Islet precursor cell (in vitro differentiated cells): ENCODE data around the gene CLDND2.
"Not testable (repeated sequence)": the region's sequence is repeated elsewhere in the genome, so short reads cannot be mapped to it uniquely, and the experiment has no call there.

Experiments
- DNase-seq: peaks from one replicate; pipeline ENCODE4 v3.0.0-alpha.2; 2018

CLDND2 gene, protein sequence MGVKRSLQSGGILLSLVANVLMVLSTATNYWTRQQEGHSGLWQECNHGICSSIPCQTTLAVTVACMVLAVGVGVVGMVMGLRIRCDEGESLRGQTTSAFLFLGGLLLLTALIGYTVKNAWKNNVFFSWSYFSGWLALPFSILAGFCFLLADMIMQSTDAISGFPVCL

DNA sequence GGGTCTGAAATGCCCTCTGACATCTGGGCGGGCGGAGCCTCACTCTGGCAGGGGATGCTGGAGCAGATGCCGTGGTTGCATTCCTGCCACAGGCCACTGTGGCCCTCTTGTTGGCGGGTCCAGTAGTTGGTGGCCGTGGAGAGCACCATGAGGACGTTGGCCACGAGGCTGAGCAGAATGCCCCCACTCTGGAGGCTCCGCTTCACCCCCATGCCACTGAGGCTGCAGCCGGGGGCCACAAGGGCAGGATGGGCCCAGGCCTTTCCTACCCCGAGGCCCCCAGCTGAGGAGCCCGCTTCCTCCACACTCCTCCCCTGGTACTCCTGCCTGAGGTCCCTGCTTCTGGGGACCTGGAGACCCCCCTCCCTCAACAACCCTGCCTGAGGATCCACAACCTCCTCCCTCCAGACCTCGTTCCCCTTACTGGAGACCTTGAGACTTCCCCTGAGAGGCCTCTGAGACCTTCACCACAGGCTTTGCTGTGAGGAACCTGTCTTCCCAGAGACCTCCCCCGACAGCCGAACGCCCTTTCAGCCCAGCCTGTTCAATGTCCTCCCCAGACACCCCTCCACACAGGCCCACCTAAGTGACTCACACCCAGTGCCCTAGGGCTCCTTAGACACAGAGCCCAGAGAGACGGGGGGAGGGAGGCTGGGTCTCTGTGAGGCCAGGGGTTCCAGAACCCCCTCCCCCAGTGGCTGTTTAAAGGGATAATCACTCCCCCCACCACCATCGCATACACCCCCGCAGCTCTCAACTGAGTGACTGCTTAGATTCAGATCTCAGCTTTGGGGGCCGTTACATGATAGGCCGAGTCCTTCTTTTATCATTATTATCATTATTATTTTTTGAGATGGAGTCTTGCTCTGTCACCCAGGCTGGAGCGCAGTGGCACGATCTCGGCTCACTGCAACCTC, at the start of gene CLDND2:
Gene CLDND2 (minus strand): TSS at position 638 of the 917 bp plus-strand sequence. CDS start 426 bp downstream, at position 212.
- DNase-seq = peak; percentile 87

DNA sequence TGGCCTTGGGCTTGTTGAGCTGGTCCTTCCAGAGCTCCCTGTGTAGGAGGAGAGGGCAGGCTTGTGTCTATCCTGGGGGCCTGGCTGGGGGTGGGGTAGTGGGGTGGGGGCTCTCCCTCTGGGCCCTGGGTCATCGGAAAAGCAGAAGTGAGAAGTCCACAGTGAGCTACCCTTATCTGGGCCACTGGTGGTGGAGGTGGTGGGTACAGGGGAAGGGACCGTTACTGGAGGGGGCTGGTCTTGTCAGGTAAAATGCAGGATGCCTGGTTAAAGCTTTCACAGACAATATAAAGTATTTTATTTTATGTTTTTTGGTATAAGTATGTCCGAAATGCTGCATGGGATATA, 49.0 kb upstream of the CLDND2 start:
- no peak for DNase-seq

DNA sequence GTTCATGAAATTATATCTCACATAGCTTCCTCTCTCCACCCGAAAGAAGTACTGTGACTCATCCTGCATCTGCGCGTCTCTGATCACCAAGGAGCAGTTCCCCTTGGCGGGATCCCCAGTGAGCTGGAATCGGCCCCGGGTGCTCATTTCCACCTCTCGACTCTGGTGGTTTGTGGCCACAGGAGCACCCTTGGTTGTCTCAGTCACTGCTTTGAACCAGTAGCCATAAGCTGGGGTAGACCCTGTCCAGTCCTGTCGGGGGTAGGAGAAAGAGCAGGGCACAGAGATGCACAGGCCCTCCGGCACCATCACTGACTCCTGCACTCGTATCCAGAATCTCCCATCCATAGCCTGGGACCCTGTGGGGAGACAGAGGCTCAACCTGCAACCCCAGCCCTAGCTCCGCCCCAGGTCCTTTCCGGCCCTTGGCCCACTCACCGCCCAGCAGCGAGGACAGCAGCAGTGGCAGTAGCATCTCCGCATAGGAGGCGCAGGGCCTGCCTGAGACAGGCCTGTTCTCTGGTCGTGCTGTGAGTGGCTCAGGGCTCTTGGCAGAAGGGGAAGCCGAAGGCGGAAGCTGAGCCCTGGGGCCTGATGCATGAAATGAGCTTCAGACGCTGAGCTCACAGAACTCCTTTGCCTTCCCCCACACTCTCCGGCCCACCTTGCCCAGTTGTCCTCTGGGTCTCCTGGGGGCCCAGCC, 48.5 kb upstream of the CLDND2 start, which contains the start of gene SIGLEC10:
Gene SIGLEC10 (minus strand): TSS at position 536 of the 703 bp plus-strand sequence. CDS start 61 bp downstream, at position 475.
- DNase-seq = no peak

DNA sequence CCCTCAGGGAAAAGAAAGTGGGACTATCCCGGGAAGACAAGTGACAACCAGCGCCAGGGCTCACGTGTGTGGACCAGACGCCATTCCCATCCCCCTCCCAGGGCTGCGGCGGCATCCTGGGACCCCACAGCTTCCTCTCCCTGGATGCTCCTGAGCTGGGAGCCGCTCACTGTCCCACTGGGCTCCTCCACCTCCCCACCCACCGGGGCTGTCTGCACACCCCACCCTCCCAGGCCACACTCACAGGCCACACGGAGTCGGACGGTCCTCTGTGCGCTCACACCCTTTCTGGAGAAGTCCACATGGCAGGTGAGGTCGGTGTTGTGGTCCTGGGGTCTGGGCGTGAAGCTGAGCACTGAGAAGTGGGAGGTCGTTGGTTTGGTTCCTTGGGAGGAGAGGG, 47.6 kb upstream of the CLDND2 start:
- not testable (repeated sequence) for DNase-seq

DNA sequence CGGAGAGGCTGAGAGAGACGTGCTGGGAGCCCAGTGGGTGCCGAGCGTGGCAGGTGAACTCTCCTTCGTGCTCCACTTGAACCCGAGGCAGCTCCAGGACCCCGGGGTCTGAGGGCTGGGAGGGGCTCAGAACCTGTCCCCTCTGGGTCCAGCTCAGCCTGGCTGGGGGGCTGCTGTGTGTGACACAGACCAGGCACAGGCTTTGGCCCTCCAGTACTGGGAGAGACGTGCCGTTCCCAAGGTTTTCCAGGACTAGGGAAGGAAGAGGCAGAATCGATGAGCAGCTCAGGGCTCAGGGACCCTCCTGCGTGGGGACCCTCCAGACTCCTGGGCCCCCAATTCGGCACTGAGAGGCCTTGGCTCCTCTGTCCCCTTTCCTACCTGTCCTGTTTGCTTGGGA, 46.4 kb upstream of the CLDND2 start:
- DNase-seq = no peak

DNA sequence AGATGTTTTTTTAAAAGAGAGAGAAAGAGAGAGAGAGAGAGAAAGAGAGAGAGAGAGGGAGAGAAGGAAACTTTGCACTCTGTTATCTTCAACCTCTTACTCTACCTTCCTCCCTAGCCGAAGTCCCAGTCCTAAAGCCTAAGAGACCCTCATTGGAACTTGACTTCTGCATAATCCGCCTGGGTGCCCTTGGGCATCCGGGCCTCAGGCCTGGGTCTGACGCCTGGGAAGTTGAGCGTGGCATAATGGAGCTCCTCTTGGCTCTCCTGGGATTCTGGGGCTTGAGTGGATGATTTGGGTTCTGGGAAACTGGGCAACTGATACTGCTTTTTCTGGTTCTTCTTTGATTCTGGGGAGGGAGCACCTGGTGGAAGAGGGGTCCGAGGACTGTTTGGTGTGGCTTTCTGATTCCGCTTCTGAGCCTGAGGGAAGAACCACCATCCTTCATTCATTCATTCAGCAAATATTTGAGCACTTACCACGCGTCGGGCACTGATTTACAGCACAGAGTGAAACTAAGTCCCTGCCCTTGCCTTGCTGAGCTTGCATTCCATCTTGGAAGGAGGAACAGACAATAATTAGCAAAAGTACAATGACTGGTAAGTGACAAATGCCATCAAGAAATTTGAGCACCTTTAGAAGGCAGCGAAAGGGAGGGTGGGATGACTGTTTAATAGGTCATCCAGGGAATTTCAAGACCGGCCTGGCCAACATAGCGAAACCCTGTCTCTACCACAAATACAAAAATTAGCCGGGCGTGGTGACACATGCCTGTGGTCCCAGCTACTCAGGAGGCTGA, 42.3 kb upstream of the CLDND2 start:
- DNase-seq = no peak

DNA sequence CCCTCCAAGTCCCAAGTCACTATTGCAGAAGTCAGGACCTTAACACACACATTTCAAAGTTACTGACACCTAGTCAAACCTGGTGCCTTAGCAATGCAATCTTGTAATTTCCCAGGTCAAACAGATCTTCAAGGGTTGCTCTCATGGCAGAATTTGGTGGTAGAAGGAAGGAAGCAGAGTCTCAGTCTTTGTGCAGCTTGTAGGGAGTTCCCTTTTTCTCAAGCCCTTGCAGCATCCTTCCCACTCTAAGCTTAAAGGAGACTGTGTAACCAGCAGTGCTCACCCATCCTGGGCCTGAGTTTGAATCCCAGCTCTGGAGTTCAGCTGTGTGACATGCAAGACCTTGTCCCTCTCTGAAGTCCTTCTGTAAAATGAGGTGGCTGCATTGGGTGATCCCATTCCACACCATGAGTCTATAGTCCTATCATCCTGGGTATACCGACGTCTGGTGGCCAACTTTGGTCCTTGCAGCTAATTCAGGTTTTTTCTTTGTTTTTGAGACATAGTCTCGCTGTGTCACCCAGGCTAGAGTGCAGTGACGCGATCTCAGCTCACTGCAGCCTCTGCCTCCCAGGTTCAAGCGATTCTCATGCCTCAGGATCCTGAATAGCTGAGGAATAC, 38.8 kb upstream of the CLDND2 start:
- peak; percentile 68 for DNase-seq

DNA sequence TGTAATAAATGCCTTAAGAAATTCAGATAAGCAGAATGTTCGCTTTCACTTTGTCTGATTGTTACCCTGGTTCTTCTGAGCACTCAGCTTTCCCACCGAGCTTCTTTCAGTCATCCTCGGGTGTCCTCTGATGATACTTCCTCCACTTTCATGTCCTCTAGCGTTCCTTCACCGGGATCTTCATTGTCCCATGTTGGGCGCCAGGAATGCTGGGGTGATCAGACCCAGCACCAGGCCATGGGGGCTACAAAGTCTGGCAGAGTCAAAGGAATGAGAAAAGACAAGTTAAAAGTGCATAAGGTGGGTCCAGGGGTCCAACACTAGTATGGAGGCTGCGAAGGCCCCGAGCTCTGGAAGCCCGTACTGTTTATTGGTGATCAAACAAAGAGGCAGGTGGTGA, 33.3 kb upstream of the CLDND2 start:
- DNase-seq = no peak

DNA sequence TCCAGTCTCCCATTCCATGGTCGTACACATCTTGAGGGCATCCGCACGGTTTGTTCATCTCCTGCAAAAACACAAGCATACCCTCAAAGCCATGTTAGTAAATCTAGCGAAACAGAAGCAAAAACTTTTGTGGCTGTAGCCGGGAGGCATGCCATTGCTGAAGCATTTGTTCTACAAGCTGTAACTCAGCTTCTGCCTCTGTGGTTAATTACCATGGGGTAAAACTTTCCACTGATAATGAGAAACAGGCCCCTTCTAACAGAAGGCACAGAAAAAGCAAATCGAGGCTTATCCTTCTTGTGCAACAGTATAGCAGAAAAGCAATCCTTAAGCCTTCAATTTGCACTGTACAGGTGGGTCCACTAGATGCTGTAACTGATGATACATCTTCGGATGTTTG, 31.1 kb upstream of the CLDND2 start:
- not testable (repeated sequence) for DNase-seq

DNA sequence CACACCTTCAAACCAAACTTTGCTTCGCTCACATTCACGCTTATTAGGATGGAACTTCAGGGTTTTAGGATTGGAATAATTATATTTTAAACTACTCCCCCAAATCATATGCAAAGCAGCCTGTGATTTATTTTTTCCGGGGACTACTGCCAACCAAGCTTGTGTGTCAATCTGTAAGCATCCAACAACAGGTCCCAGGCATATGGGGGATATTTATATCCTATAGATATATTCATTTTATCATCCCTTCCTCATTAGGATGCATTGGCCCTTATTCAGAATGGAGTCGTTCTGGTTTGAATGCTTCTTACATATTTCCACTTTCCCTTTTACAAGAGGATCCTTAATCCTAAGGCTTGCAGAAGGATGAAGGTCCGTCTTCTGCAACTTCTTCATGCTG, 30.4 kb upstream of the CLDND2 start:
- DNase-seq = no peak

DNA sequence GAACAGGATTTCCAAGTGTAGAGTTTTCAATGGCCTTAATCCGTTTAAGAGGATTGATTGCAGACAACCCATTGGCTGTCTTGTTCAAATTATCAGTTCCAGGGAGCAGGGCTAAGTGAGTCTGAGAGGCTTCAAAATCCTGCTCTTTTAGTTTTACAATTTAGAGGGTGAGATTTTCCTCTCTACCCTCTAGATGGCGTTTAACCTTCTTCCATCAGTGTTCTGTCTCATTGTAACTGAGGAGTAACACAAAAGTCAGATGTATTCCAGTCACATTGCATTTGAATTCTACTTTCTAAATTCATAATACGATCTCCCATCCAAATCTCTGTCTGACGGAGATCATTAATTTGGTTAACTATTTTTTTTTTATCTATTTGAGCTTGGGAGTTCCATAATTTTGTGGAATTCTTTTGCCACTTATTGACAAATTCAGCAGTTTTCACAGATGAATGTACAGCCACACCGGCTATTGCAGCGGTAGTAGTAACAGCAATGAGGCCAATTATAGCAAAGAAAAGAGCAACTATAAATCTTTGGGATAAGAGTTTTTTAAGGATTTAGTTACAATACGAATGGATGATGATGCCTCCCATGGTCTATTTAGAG, 29.4 kb upstream of the CLDND2 start:
- no peak for DNase-seq

DNA sequence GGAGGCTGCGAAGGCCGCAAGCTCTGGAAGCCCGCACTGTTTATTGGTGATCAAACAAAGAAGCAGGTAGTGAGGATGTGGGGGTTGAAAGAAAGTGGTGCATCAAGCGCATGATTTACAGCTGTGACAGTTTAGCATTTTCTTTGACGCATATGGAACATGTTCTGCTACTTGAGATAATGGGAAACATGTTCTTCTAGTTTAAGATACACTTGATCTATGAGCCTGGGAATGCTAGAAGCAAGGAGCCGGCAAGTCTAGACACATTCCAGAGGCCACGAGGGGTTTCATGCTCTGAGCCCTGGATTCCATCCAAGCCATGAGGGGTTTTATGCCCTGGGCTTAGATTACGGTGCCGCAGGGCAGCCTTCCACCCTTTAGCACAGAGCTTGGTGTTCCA, 28.6 kb upstream of the CLDND2 start:
- not testable (repeated sequence) for DNase-seq

DNA sequence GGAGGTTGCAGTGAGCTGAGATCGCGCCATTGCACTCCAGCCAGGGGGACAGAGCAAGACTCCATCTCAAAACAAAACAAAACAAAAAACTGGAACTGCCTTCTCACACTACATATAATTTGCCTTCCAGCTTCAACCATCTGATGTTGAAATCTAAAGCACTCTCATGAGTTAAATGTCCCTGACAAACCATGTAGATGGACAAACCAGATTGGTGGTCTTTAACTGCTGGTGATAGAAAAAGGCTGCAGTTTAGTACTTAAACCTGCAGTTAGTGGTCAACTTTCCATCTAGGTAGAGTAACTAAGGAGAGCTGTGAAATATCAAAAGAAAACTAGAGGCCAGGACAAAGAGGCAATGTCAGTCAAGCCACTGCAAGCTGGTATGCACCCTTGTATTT, 27.4 kb upstream of the CLDND2 start:
- DNase-seq = no peak

DNA sequence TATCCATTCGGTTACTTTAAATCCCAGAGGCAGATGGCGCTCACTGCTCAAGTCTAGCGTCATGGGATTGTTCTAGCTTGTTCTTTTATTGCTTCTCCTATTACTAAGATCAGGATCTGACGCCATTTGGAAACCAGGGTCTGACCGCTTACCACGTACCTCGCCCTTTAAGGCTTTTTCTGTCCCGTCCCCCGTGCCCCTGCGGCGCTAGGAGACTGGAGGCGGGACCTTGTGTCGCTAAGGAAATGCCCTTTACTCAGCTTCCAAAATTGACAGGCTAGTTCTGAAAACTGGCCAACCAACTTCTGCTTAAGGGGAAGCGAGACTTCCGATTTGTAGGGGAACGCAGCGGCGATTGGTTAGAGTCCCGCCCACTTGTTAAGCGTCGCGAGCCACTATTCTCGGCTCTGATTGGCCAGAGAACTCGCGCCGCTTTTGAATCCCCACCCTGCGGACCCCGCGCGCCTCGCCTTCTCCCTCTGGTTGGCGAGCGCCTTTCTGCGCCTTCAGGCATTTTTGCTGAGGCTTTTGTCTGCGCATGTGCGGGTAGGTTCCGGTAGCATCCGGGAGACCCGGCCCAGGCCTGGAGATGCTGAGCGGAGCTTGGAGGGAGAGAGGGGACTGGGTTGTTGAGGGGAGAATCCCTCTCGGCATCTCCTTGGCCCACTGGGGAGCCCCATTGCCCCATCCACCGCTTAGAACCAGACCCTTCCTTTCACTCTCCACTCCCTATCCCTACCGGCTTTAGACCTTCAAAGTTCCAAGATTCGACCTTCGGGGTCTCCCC, 25.4 kb upstream of the CLDND2 start:
- DNase-seq = peak; percentile 99

DNA sequence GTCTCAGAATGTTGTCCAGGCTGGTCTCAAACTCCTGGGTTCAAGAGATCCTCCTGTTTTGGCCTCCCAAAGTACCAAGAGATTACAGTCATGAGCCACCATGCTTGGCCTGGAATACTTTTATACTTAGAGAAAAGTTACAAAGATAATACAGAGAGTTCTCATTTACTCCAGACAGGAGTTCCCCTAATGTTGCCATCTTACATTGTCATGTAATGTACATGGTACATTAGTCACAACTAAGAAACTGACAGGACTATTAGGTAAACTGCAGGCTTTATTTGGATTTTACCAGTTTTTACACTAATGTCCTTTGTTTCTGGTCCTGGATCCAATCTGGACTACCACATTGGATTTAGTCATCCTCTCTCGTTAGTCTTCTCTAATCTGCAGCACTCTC, 23.9 kb upstream of the CLDND2 start:
- DNase-seq = no peak

DNA sequence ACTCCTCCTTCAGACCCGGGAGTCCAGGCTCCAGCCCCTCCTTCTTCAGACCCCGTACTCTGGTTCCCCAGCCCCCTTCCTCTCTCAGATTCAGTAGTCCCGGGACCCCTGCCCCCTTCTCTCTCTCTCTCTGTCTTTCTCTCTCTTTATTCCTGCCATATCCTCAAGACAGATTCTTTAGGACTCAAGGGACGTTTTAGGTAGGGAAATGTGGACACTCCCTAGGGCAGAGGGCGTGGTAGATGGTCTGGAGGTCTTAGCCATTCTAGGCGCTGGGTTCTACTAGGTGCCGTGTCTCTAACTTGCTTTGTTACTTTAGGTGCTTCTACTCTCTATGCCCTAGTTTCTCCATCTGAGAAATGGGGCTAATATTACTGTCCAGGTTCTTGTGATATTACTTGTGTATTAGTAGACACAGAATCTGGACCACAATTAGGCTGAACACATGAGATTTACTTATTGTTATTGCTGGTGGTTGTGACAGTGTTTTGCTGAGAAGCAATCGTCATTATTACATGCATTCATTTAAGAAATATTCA, 22.3 kb upstream of the CLDND2 start:
- no peak for DNase-seq

DNA sequence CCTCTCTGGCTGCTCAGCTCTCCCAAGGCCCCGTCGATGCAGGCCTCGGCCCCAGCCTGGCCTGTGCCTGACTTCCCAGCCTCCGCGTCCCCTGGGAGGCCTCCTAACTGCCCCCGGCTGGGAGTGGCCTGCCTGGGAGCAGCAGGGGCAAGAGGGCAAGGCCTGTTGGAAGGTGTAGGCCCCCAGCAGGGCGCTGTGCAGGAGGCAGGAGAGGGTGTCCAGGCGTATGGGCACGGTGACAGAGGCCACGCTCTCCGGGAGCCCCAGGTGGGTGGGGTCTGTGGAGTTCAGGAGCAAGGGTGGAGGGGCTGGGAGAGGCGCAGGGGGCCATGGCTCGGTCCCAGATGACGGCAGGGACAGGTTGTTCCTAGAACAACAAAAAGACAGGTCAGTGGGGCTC, 20.3 kb upstream of the CLDND2 start:
- no peak for DNase-seq

DNA sequence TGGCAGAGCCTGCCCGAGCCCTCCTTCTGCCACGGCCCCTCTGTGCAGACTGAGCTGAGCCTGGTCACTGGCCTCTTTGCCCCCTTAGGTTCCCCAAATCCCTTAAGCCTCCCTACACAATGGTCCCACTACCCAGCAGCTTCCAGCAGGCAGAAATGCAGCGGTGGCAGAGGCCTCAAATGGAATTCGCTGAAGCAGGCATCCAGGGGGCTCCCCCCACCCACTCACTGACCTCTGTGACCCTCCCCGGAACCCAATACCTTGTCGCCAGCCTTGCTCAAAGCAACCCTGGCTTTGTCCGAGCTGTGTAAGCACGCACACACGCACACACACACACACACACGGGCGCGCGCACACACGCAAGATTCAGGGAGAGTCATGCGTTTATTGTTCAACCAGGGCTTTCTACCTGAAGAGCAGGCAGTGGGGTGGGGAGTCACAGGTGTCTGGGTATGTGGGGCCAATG, 19.2 kb upstream of the CLDND2 start, which contains the start of gene LIM2:
Gene LIM2 (minus strand): TSS at position 51 of the 466 bp plus-strand sequence. CDS start 531 bp downstream, outside the sequence.
- DNase-seq = no peak

DNA sequence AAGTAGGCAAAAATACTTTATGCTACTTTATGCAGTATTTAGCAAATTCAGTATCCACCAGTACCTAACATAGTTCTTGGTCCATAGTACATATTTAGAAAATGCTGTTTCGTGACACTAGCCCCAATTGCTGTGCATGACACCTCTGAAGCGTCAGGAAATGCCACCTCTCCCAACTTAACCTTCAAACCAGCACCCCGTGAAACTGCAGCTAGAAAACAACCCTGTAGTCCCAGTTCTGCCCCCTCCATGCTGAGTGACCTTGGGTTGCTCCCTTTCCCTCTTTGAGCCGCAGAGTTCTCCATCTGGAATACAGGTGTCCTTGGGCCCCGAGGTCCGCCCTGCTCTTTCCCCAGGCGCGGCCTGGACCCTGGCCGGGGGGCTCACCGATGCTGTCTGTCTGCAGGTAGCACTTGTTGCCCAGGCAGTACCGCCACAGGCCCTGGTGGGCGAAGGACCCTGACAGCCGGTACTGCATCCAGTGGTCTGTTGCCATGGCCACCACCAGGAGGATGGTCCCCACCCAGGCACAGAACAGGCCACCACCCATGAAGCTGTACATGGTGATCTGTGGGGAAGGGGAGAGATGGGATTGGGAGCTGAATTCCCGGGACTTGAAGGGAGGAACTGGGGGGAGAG, 18.2 kb upstream of the CLDND2 start:
- no peak for DNase-seq

DNA sequence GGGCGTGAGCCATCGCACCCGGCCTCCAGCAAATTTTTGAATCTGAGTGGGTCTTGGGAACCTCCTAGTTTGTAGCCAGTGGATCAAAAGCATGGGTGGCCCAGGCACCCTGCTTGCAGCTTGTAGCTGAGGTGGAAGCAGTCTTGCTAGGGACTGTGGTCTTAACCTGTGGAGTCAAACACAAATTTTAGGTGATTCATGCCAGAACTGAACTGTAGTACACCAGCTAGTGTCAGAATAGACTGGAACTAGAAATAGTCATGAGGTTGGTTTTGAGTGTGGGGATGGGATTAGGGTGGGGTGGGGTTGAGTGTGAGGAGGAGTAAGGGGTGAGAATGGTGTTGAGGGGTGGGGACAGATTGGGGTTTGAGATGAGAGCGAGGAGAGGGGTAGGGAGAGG, 13.2 kb upstream of the CLDND2 start:
- DNase-seq = no peak
